GM21786 (cell line): Measurements from ENCODE around the gene BRINP2.

Experiments
- ATAC-seq: cut with Tn5 transposase; IDR thresholded peaks from one replicate; pipeline ENCODE4 v1.9.1; 2021; ENCODE audit not compliant: unreplicated experiment

BRINP2 gene

DNA sequence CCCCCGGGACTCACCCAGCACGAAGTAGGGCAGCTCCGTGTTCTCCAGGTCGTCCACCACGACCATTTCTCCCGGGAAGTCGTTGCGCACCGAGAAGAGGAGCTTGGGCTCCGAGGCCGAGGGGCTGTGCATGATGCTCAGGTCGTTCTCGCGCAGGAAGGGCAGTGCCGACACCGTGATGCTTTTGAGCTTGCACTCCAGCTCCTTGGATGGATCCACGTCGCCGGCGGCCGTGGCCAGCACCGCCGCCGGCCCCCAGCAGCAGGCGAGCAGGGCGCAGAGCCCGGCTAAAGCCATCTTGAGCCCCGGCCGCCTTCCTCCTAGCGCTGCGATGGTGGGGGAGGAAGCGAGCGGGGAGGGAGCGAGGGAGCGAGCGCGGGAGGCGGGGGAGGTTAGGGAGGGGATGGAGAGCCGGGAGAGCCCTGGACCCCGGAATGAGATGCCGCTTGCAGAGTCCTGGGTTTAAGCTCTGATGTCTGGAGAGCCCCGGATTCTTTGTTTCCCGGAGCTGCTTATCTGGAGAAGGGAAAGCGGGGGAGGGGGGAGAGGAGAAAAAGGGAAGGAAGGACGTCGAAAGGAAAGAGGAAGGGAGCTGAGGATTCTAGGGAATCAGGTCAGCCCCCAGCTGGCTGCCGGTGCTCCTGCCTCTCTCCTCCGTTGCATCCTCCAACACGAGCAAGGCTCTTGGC lies 6.2 kb upstream of the BRINP2 start, which contains the start of gene ASTN1:
Gene ASTN1 (minus strand): TSS at position 333 of the 689 bp plus-strand sequence. CDS start 36 bp downstream, at position 297.
- ATAC-seq = no peak

DNA sequence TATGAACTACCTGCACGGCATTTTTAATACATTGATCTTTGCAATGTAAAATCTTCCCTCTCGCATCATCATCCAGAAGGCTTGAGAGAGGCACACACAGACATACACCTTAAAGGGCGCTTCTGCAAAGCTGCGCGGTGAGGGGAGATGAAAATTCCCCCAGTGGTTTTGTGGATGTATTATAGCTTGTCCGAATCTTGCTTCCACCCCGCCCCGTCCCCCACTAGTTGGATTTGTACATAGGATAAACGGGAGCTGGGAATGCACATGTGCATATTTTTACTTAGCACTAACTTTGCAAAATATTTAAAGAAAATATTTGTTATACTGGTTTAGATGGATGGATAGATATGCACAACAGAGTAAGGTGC lies 5.7 kb upstream of the BRINP2 start:
- no peak for ATAC-seq

- no peak for ATAC-seq
Measured at GRCh38 chr1:177171536-177172123, 872 bp downstream of the BRINP2 start.

GRCh38 chr1:177172272-177172671 lies 1.5 kb downstream of the BRINP2 start:
- no peak for ATAC-seq

- no peak for ATAC-seq
Measured at GRCh38 chr1:177172866-177173265, 2.1 kb downstream of the BRINP2 start.

DNA sequence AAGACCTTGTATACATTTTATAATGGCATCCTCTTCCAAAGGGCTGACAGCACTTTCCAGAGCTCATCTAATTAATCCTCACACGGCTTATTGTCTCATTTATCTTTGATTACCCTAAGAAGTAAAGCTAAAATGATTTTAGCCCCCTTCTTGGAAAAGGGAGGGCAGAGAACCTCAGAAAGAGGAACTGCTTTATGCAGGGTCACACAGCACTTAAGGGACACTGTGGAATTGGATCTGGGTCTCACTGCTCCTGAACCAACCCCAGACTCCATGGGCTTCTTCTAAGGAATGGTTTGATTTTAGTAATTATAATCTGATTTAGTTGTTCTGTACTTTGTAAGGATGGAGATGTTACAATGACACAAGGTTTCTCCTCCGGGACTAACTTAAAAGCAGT lies 3.2 kb downstream of the BRINP2 start:
- no peak for ATAC-seq

GRCh38 chr1:177174921-177175634 lies 4.3 kb downstream of the BRINP2 start:
- no peak for ATAC-seq

GRCh38 chr1:177181280-177181630 lies 10.5 kb downstream of the BRINP2 start:
- no peak for ATAC-seq

DNA sequence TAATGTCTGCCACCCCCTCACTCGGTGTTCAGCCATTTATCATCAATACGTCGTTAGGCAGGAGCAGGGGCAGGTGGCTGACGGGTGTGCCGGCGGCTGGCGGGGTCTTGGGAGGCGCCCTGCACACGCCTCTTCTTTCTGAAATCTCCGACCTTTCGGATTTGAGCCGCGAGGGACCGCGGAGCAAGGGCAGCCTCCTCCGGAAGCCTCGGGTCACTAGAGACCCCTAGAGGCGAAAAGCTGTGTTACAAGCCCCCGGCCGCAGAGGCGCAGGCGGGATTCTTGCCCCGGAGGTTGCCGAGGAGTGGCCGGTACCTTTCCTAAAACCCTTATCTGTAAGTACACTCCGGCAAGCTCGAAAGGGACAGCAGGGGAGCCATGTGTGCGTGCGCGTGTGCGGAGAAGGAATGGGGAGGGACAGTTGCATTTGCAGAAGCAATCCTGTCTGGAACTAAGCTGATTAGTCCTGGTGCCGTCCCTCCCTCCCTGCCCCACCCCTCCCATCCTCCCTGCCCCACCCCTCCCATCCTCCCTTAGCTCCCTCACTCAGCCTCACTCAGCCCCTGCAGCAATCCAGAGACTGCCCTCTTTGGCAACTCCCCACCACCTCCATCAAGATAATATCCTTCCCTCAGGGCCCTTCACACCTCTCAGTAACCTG lies 11.0 kb downstream of the BRINP2 start:
- ATAC-seq = peak; percentile 95

DNA sequence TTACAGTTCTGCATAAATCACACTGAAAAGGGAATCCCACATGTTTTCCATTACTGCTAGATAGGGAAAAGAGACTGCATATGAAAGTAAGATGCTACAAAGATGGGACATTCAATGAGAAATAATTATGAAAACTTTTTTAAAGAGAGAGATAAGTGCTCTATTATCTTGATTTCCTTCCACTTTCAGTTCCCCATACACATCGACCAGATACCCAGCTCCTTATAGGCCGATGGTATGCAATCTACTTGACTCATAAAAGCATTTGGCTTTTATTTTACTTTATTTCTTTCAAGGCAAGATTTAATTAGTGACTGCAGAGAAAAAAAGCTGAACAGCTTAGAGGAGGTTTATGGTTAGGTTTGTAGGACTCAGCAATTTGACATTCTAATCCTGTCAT lies 13.1 kb downstream of the BRINP2 start:
- no peak for ATAC-seq

- no peak for ATAC-seq
Measured at GRCh38 chr1:177185209-177185608, 14.5 kb downstream of the BRINP2 start.

GRCh38 chr1:177186639-177187038 lies 15.9 kb downstream of the BRINP2 start:
- no peak for ATAC-seq

DNA sequence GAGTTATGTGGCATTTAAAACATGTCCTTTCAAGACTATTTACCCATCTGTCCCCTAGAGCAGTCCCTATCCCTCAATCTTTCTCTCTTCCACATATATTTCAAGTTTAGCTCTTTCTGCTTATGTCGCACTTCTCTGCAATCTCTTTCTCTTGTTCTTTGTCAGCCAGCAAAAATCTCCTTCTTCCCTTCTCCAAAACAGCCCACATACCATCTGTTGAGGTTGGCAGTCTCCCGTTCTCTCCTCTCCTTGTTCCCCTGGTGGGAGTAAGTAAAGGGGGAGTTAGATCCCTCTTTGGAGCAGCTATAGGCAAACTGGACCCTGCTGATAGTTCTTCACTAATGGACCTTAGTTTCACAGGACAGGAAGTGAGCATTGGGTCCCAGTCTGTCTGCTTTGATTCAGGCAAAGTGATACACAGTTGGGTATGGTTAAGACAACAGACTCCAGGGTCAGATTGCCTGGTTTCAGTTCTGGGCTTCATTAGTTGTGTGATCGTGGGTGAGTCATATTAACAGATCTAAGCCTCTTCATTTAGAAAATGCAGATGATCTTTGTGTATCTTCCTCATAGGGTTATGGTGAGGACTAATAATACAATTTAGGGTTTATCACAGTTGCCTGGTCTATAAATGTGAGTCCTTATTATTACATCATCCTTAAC lies 19.7 kb downstream of the BRINP2 start:
- ATAC-seq = no peak

- no peak for ATAC-seq
Measured at GRCh38 chr1:177198243-177198642, 27.5 kb downstream of the BRINP2 start.

GRCh38 chr1:177200290-177200689 lies 29.5 kb downstream of the BRINP2 start:
- no peak for ATAC-seq

GRCh38 chr1:177206831-177207355 lies 36.1 kb downstream of the BRINP2 start:
- no peak for ATAC-seq

DNA sequence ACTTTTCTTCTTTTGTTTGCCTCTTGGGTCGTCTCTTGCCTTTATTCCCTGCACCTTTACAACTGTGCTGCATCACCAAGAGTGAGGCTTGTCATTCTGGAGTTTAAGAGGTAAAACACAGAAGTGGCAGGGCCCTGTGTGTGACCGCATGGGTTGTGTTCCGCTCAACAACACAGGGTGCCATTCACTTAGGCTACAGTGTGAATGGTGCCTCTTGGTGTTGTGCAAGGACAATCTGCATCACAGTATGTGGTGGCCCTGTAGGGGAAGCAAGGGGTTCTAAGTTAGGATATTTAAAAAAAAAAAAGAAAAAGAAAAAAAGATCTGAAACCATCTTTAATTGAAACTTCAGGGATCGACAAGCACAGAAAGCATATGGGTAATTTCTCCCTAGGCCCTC lies 38.2 kb downstream of the BRINP2 start:
- no peak for ATAC-seq

DNA sequence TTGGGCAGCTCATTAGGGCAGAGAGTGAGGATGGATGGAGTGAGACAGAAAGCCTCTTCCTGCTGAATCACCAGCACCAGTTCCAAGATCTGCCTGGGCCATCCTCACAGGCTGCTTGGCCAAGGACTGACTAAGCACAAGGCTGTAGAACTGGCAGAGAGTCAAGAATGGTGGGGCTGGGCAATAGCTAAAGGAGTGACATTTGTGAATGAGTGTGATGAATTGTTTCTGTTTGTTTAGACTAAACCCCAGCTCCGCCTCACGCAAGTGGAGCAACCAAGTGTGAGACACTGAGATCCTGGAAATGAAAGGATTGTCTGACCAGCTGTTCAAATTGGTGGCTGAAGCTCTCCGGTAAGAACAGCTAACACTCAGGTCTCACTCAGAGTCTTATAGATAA lies 38.6 kb downstream of the BRINP2 start:
- no peak for ATAC-seq

- no peak for ATAC-seq
Measured at GRCh38 chr1:177210071-177210470, 39.3 kb downstream of the BRINP2 start.

DNA sequence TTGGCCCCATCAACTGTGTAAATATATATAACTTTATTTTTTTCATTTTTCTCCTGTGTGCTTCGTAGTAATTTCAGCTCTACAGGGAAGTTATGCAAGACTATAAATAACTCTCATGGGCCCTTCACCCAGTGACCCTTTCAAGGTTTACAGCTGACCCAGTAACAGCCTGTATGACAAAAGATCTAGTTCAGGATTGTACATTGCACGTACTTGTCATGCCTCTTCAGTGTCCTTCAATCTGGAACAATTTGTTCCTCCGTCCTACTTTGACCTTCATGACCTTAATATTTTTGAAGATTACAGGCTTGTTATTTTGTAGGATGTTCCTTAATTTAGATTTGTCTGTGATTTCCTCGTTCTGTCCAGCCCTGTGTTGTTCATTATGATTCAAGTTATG lies 40.5 kb downstream of the BRINP2 start:
- ATAC-seq = no peak

DNA sequence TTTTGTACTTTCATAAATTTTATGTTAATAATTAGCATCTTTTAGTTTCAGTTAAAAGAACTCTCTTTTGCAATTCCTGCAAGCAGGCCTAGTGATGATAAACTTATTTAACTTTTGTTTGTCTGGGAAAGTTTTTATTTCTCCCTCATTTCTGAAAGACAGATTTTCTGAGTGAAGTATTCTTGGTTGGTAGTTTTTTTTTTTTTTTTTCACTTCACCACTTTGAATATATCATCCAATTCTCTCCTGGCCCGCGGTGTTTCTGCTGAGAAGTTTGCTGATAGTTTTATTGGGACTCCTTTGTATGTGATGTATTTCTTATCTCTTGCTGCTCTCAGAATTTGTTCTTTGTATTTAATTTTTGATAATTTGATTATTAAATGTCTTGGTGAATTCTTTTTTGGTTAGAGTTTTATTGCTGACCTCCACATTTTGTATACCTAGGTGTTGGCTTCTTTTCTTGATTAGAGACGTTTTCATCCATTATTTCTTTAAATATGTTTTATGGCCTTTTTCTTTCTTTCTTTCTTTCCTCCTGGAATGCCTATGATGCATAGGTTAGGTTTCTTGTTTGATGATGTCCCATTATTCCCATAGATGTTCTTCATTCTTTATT lies 45.9 kb downstream of the BRINP2 start:
- ATAC-seq = no peak
